ENCODE measurements around the gene GNAO1.

Gene GNAO1

DNA sequence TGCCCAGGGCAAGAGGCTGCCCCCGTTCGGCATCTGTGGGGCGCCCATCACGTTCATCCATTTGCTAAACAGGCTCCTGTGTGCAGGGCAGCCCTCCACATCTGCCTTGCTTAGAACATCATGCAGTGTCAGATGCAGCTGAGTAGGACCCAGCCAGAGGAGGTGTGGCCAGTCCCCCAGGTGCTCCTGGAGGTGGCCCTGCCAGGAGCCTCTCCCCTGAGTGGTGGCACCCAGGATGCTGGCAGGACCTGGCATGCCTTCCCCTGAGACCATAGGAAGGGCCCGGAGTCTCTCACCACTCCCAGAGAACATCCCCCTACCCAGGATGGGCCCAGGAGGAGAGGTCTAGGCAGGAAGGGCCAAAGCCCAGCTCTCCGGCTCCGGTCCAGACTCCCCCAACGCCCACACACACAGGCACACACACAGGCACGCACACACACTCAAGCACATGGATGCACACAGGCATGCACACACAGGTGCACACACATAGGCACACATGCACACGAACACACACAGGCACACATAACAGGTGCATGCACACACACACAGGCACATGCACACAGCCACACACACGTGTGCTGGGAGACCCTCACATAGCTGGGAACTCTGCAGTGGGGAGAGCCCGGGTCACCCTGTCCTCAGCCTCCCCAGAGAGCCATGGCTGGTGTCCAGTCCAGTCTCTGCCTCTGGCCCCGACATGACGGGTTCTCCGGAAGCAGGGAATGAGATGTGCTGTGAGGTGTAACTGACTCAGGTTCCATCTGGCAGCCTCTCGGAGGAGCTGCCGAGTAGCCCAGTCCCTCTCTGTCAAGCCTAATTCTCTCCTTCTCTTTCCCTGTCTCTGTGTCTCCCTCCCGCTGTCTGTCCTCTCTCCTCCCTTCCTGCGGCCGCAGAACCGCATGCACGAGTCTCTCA is 159.5 kb downstream of the GNAO1 start:
- Mint-ChIP-seq H3K36me3 (no peaks in the 10 kb centered on the region), H3K27me3 (peaks cover 26% of the 10 kb centered on the region), H3K27ac (no peak overlapping the region), H3K9me3 (no peaks in the 10 kb centered on the region), H3K4me3 (no peak overlapping the region), H3K4me1 (no peaks in the 10 kb centered on the region)
- ATAC-seq, result no peak

- ATAC-seq, result no peak
- Mint-ChIP-seq H3K4me1 (peaks cover 7% of the 10 kb centered on the region), H3K27me3 (peaks cover 26% of the 10 kb centered on the region), H3K4me3 (no peak overlapping the region), H3K36me3 (no peaks in the 10 kb centered on the region), H3K9me3 (no peaks in the 10 kb centered on the region), H3K27ac (no peak overlapping the region)
Observed at GRCh38 chr16:56351481-56351880, 160.2 kb downstream of the GNAO1 start.

- peaks cover 17% of the 10 kb centered on the region for H3K4me1 Mint-ChIP-seq
- no peak overlapping the region for H3K4me3 Mint-ChIP-seq
Observed at GRCh38 chr16:56352351-56353053, 161.2 kb downstream of the GNAO1 start.

GRCh38 chr16:56353054-56353921 is 162.0 kb downstream of the GNAO1 start:
- Mint-ChIP-seq H3K36me3 (no peaks in the 10 kb centered on the region), H3K27me3 (peaks cover 26% of the 10 kb centered on the region), H3K4me3 (no peak overlapping the region), H3K4me1 (peaks cover 25% of the 10 kb centered on the region), H3K9me3 (no peaks in the 10 kb centered on the region), H3K27ac (no peak overlapping the region)
- ATAC-seq, result no peak

More at GRCh38 chr16:56352351-56353053, 161.2 kb downstream of the GNAO1 start:
- peaks cover 26% of the 10 kb centered on the region for H3K27me3 Mint-ChIP-seq
- no peak overlapping the region for H3K27ac Mint-ChIP-seq
- no peaks in the 10 kb centered on the region for H3K9me3 Mint-ChIP-seq
- no peak for ATAC-seq
- H3K36me3 Mint-ChIP-seq, result no peaks in the 10 kb centered on the region

- H3K4me1 Mint-ChIP-seq, result peaks cover 26% of the 10 kb centered on the region
- H3K9me3 Mint-ChIP-seq, result no peaks in the 10 kb centered on the region
- no peaks in the 10 kb centered on the region for H3K36me3 Mint-ChIP-seq
- peaks cover 26% of the 10 kb centered on the region for H3K27me3 Mint-ChIP-seq
- no peak for ATAC-seq
- no peak overlapping the region for H3K4me3 Mint-ChIP-seq
- no peak overlapping the region for H3K27ac Mint-ChIP-seq
Observed at GRCh38 chr16:56354016-56354415, 162.7 kb downstream of the GNAO1 start.

DNA sequence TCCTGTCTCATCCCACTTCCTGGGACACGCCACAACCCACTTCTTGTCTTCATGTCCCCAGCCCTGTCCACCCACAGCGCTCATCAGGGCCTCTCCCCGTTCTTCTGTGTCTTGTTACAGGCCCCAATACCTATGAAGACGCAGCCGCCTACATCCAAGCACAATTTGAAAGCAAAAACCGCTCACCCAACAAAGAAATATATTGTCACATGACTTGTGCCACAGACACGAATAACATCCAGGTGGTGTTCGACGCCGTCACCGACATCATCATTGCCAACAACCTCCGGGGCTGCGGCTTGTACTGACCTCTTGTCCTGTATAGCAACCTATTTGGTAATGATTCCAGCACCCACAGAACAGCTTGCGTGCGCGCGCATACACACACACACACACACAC is 163.5 kb downstream of the GNAO1 start:
- H3K4me3 Mint-ChIP-seq, result no peak overlapping the region
- peaks cover 28% of the 10 kb centered on the region for H3K4me1 Mint-ChIP-seq
- peaks cover 2% of the 10 kb centered on the region for H3K36me3 Mint-ChIP-seq
- H3K27ac Mint-ChIP-seq, result no peak overlapping the region
- H3K9me3 Mint-ChIP-seq, result no peaks in the 10 kb centered on the region
- ATAC-seq, result no peak
- H3K27me3 Mint-ChIP-seq, result peaks cover 22% of the 10 kb centered on the region

- Mint-ChIP-seq H3K4me3 (no peak overlapping the region), H3K9me3 (no peaks in the 10 kb centered on the region), H3K27ac (no peak overlapping the region)
Observed at GRCh38 chr16:56355221-56355620, 163.9 kb downstream of the GNAO1 start.

DNA sequence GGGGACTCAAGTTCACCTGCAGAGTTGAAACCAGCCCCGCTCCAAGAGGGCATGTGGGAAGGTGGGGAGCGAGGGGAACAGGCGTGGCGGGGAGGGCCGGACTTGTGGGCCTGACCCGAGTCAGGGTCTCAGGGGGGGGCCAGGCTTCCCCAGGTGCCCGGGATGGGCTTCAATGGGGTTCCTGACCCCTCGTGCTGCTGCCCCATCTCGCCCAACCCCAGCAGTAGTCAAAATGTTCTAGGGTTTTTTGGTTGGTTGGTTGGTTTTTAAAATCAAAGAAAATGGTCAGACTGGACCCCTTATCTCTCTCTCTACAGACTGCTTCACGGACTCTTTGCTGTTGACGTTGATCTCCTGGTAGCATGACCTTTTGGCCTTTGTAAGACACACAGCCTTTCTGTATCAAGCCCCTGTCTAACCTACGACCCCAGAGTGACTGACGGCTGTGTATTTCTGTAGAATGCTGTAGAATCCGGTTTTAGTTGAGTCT is 164.5 kb downstream of the GNAO1 start:
- Mint-ChIP-seq H3K27ac (peak overlapping the region; percentile 83), H3K9me3 (no peaks in the 10 kb centered on the region), H3K4me3 (peak overlapping the region; percentile 79), H3K27me3 (peaks cover 17% of the 10 kb centered on the region), H3K4me1 (peaks cover 32% of the 10 kb centered on the region), H3K36me3 (peaks cover 13% of the 10 kb centered on the region)
- ATAC-seq, result no peak

More at GRCh38 chr16:56355221-56355620, 163.9 kb downstream of the GNAO1 start:
- H3K36me3 Mint-ChIP-seq, result peaks cover 6% of the 10 kb centered on the region
- ATAC-seq, result no peak
- peaks cover 32% of the 10 kb centered on the region for H3K4me1 Mint-ChIP-seq
- peaks cover 17% of the 10 kb centered on the region for H3K27me3 Mint-ChIP-seq

DNA sequence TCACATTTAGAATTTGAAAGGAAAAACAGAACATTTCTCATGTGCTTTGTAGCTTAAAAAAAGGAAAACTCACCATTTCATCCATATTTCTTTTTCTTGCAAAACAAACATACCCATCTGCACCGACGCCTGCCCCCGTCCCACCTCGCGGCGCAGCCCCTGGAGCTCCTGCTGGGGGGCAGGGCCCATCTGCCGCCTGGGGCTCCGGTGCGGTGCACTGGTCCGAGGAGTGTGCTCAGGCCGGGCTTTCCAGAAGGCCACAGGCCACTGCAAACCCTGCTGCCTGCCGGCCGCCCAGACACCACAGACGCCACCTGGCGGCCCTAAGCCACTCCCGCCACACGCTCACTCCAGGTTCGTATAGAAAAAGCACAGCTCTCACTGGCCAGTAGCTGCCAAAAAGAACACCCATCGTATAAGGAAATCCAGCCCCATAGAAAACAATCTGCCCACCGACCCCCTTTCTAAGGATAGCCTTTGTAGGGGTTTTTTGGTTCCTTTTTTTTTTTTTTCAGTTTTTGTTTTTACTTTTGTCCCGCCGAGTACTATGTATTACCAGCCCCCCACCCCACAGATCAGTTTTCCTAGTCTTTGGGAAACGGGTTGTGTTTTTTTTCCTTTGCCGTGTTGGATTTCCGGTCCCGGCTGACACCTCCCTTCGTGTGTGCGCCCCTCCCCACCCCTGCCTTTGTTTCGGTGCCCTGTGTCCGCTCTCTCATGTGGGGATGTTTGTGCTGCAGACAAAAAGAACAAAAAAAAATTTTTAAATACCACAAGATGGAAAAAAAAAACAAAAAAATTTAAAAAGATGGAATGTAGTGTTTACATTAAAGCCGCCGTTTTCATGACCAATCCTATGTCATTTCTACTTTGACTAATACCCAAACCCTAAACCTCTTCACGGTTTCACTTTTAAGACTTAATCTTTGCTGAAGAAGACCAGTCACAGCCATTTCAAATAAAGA is 165.3 kb downstream of the GNAO1 start:
- H3K27me3 Mint-ChIP-seq, result peaks cover 9% of the 10 kb centered on the region
- peak overlapping the region; percentile 83 for H3K27ac Mint-ChIP-seq
- peaks cover 32% of the 10 kb centered on the region for H3K4me1 Mint-ChIP-seq
- H3K4me3 Mint-ChIP-seq, result peak overlapping the region; percentile 79
- peak; percentile 88 for ATAC-seq
- H3K36me3 Mint-ChIP-seq, result peaks cover 16% of the 10 kb centered on the region
- no peaks in the 10 kb centered on the region for H3K9me3 Mint-ChIP-seq

DNA sequence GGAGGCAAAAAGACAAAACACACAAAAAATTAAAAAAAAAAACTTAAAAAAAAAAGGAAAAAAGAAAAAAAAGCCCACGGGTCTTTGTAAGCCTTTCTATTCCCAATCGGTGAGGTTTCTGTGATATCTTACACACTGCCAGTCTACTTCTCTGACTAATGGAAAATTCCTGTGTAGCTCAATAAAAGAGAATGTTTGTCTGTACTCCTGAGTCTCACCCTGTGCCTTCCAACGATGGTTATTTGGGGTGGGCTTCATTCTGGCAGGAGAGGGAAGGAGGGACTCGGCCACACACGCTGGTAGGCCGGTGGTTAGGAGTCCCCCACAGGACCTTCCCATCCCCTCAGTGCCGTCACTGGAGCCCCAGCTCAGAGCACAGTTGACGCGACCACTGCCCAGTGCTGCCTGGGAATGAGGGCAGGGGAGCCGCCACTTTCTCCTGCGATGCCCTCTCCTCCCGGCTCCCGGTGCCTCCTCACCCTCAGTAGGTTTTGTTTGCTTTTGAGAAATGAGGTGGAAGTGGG is 166.0 kb downstream of the GNAO1 start:
- peak; percentile 28 for ATAC-seq
- Mint-ChIP-seq H3K4me1 (peaks cover 32% of the 10 kb centered on the region), H3K27me3 (peaks cover 2% of the 10 kb centered on the region), H3K27ac (peak overlapping the region; percentile 83), H3K4me3 (peak overlapping the region; percentile 79), H3K36me3 (peaks cover 22% of the 10 kb centered on the region), H3K9me3 (no peaks in the 10 kb centered on the region)

DNA sequence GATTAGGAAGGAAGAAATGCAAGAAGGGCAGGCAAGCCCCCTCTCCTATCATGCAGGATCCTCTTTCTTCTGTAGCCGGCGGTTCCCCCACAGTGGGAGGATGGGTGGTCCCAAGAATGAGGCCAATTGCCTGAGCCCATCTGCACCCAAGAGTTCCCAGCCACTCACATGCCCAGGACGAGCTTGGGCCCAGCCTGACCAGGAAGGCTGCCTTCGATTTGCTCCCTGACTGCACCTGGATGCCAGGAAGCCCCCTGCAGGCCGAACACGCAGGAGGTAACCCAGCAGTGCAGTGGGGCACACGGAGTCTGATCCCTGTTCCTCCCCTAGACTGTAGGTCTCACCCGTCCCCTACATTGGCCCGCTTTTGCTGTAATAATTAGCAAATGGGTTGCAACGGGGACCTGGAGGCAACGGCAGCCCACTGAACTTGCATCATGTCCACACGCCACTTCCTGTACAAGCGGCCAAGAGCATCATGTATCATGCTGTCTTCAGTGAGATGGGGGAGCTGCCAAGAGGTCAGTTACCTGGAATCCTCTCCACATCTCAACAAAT is 166.6 kb downstream of the GNAO1 start:
- Mint-ChIP-seq H3K36me3 (peaks cover 28% of the 10 kb centered on the region), H3K4me1 (peaks cover 32% of the 10 kb centered on the region), H3K9me3 (no peaks in the 10 kb centered on the region), H3K27me3 (no peaks in the 10 kb centered on the region), H3K4me3 (peak overlapping the region; percentile 60), H3K27ac (peak overlapping the region; percentile 83)
- ATAC-seq, result no peak

GRCh38 chr16:56360117-56361008 is 169.1 kb downstream of the GNAO1 start:
- Mint-ChIP-seq H3K9me3 (no peaks in the 10 kb centered on the region), H3K27me3 (no peaks in the 10 kb centered on the region), H3K4me3 (no peak overlapping the region), H3K4me1 (peaks cover 32% of the 10 kb centered on the region), H3K36me3 (peaks cover 53% of the 10 kb centered on the region), H3K27ac (no peak overlapping the region)
- ATAC-seq, result no peak

All from stimulated activated memory B cell treated with anti-CD40 and anti-IgM and Interleukin-4, amounts not matched to agents 10 μg/mL and 1 μg/mL and 100 μg/mL, for 72 hours (primary cell).